Mesenchymal stem cell (in vitro differentiated cells and primary cell): Measurements from ENCODE around the gene FXYD7.

Experiments
- DNase-seq: peaks from one replicate; pipeline ENCODE4 v3.0.0-alpha.2; 2013
- H2AFZ ChIP-seq: one replicate; pipeline ENCODE4 v1.6.1; 2013; ENCODE audit warnings: low read depth, mild to moderate bottlenecking, control low read depth, inconsistent platforms, low read length, moderate library complexity
- H2AK5ac ChIP-seq: 2 replicates; pipeline ENCODE4 v1.6.1; 2013; ENCODE audit warnings: low read length, moderate library complexity, mild to moderate bottlenecking, inconsistent platforms; ENCODE audit not compliant: severe bottlenecking
- H2BK120ac ChIP-seq: one replicate; pipeline ENCODE4 v1.6.1; 2013; ENCODE audit warnings: low read depth, mild to moderate bottlenecking, inconsistent platforms, low read length, moderate library complexity
- H2BK12ac ChIP-seq, 2 experiments: one replicate each; pipeline ENCODE4 v1.6.1; 2013; ENCODE audit warnings: inconsistent platforms in 2 of 2, low read length in 2 of 2, mild to moderate bottlenecking in 2 of 2, moderate library complexity in 2 of 2, control low read depth in 1 of 2
- H2BK15ac ChIP-seq: one replicate; pipeline ENCODE4 v1.6.1; 2013; ENCODE audit warnings: mild to moderate bottlenecking, low read depth, inconsistent platforms; ENCODE audit not compliant: poor library complexity, severe bottlenecking
- H2BK5ac ChIP-seq: 2 replicates; pipeline ENCODE4 v1.6.1; 2013; ENCODE audit warnings: low read depth, mild to moderate bottlenecking, low read length, control low read depth, inconsistent platforms; ENCODE audit not compliant: poor library complexity, severe bottlenecking
- H3K14ac ChIP-seq, 2 experiments: one replicate each; pipeline ENCODE4 v1.6.1; 2013; ENCODE audit warnings: inconsistent platforms in 2 of 2, low read length in 2 of 2, control low read depth in 1 of 2, mild to moderate bottlenecking in 1 of 2, moderate library complexity in 1 of 2
- H3K18ac ChIP-seq, 2 experiments: one replicate each; pipeline ENCODE4 v1.6.1; 2013; ENCODE audit warnings: inconsistent platforms in 2 of 2, low read length in 2 of 2, control low read depth in 1 of 2, low read depth in 1 of 2, mild to moderate bottlenecking in 1 of 2
- H3K23ac ChIP-seq, 2 experiments: one replicate each; pipeline ENCODE4 v1.6.1; 2013; ENCODE audit warnings: inconsistent platforms in 2 of 2, low read length in 2 of 2, mild to moderate bottlenecking in 2 of 2, moderate library complexity in 2 of 2, control low read depth in 1 of 2
- H3K27ac ChIP-seq: 2 replicates; pipeline ENCODE4 v1.5.1; 2013; ENCODE audit warnings: mild to moderate bottlenecking, moderate library complexity, low read length, control low read depth, inconsistent platforms; ENCODE audit not compliant: poor library complexity, severe bottlenecking
- H3K27me3 ChIP-seq, 2 experiments: 2 replicates each; pipeline versions ENCODE4 v1.6.1 to v1.7.0; 2013; ENCODE audit warnings: low read length in 2 of 2, mild to moderate bottlenecking in 2 of 2, moderate library complexity in 2 of 2, control low read depth in 1 of 2, inconsistent platforms in 1 of 2; ENCODE audit not compliant: control insufficient read depth in 1 of 2, insufficient read depth in 1 of 2
- H3K36me3 ChIP-seq, 2 experiments: 2 replicates each; pipeline versions ENCODE4 v1.6.1 to v1.7.0; 2013; ENCODE audit warnings: low read length in 2 of 2, control low read depth in 1 of 2, inconsistent platforms in 1 of 2, low read depth in 1 of 2, mild to moderate bottlenecking in 1 of 2; ENCODE audit not compliant: insufficient read depth in 2 of 2, control insufficient read depth in 1 of 2
- H3K4ac ChIP-seq, 2 experiments: one replicate each; pipeline ENCODE4 v1.6.1; 2013; ENCODE audit warnings: inconsistent platforms in 2 of 2, low read length in 2 of 2, mild to moderate bottlenecking in 2 of 2, moderate library complexity in 2 of 2, control low read depth in 1 of 2, low read depth in 1 of 2
- H3K4me1 ChIP-seq: 2 replicates; pipeline ENCODE4 v1.6.1; 2013; ENCODE audit warnings: low read depth, low read length, control low read depth; ENCODE audit not compliant: control insufficient read depth, insufficient read depth
- H3K4me2 ChIP-seq: 2 replicates; pipeline ENCODE4 v1.6.1; 2013; ENCODE audit warnings: low read length, mild to moderate bottlenecking, inconsistent platforms; ENCODE audit not compliant: poor library complexity, severe bottlenecking
- H3K4me3 ChIP-seq, 2 experiments: 2 replicates each; pipeline versions ENCODE4 v1.5.1 to v1.7.0; 2013; ENCODE audit warnings: low read length in 2 of 2, mild to moderate bottlenecking in 2 of 2, control low read depth in 1 of 2, low read depth in 1 of 2; ENCODE audit not compliant: insufficient read depth in 1 of 2
- H3K79me1 ChIP-seq: replicated peaks from 2 replicates; pipeline ENCODE4 v1.6.1; 2013; ENCODE audit warnings: mild to moderate bottlenecking, control low read depth, low read length, inconsistent platforms; ENCODE audit not compliant: poor library complexity, severe bottlenecking
- H3K9ac ChIP-seq: 2 replicates; pipeline ENCODE4 v1.7.0; 2013; ENCODE audit warnings: mild to moderate bottlenecking, low read length, moderate library complexity
- H3K9me3 ChIP-seq: 2 replicates; pipeline ENCODE4 v1.7.0; 2013; ENCODE audit warnings: mild to moderate bottlenecking, low read length; ENCODE audit not compliant: control insufficient read depth
- H4K8ac ChIP-seq: one replicate; pipeline ENCODE4 v1.6.1; 2013; ENCODE audit warnings: inconsistent platforms, mild to moderate bottlenecking, low read length, moderate library complexity
- H4K91ac ChIP-seq: one replicate; pipeline ENCODE4 v1.6.1; 2013; ENCODE audit warnings: mild to moderate bottlenecking, low read length, inconsistent platforms
- WGBS: methylation state at CpG from one replicate; pipeline ENCODE4 v1.1.7; 2013; ENCODE audit warnings: mixed read lengths; 5-methylcytosine and 5-hydroxymethylcytosine counted together

The FXYD7 gene

DNA sequence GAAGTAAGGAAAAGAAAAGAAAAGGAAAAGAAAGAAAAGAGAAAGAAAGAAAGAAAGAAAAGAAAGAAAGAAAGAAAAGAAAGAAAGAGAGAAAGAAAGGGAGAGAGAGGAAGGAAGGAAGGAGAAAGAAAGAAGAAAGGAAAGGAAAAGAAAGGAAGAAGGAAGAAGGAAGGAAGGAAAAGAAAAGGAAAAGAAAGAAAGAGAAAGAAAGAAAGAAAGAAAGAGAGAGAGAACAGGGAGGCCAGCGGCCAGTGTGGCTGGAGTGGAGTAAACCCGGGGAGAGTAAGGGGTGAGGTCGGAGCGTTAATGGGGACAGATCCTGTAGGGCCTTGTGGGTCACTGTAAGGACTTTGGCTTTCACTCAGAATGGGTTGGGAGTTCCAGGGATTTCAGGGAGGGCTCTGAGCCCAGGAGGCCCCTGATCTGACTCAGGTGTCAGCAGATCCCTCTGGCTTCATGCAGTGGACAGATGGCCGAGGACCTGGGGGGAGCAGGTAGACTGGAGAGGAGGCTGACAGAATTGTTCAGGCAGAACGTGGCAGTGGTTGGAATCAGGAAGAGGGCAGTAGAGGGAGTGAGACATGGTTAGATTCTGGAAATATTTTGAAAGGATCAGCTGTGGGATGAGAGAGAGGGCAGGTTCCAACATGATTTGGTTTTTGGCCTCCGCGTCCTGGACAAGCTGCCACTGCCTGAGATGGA is 47.2 kb upstream of the FXYD7 start:
- no peaks in the 10 kb centered on the region for H3K9me3 ChIP-seq
- H2BK5ac ChIP-seq, result no peak overlapping the region
- no peak overlapping the region for H3K9ac ChIP-seq
- H3K27ac ChIP-seq, result no peak overlapping the region
- WGBS, result 72% methylated on average over 8 of the region's 8 CpGs
- no peak overlapping the region for H3K4me2 ChIP-seq
- H3K4ac ChIP-seq, result no peak overlapping the region
- no peak for DNase-seq
- no peaks in the 10 kb centered on the region for H3K36me3 ChIP-seq
- no peak overlapping the region for H3K23ac ChIP-seq
- no peak overlapping the region for H2BK120ac ChIP-seq
- no peak overlapping the region for H4K91ac ChIP-seq
- H3K79me1 ChIP-seq, result no peaks in the 10 kb centered on the region
- no peak overlapping the region for H3K18ac ChIP-seq
- H3K4me3 ChIP-seq, result no peak overlapping the region
- no peak overlapping the region for H4K8ac ChIP-seq
- H2AFZ ChIP-seq, result no peak overlapping the region
- H3K27me3 ChIP-seq, result peaks cover 8 to 9% of the 10 kb centered on the region in 2 experiments
- peaks cover 4% of the 10 kb centered on the region for H3K4me1 ChIP-seq
- H3K14ac ChIP-seq, result no peak overlapping the region
- no peak overlapping the region for H2AK5ac ChIP-seq
- H2BK12ac ChIP-seq, result no peak overlapping the region
- H2BK15ac ChIP-seq, result no peak overlapping the region

DNA sequence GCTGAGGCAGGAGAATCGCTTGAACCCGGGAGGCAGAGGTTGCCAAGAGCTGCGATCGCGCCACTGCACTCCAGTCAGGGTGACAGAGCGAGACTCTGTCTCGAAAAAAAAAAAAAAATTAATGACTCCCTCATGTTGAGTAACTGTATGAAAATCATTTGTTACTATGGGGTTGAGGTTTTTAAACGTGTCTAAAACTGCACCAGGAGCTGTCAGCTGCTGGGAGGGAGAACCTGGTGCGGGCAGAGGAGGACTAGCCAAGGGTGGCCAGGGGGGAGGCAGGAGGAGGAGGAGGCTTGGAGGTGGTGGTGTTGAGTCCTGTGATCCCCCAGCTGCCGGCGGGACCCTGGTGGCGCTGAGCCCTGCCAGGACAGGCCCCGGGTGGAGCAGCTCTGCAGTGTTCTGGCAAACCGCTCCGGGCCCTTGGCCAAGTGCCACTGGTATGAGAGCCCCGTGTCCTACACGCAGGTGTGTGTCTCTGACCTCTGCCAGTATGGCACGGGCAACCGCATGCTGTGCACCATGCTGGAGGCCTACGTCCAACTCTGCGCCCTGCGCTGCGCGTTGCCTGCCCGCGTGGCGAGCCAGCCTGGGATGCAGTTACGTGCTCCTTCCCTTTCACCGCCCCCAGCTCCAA is 44.5 kb upstream of the FXYD7 start:
- H3K4me3 ChIP-seq, result no peak overlapping the region
- H3K36me3 ChIP-seq, result no peaks in the 10 kb centered on the region
- no peak overlapping the region for H2BK15ac ChIP-seq
- H3K27me3 ChIP-seq, result peaks cover 6 to 9% of the 10 kb centered on the region in 2 experiments
- H3K9me3 ChIP-seq, result no peaks in the 10 kb centered on the region
- no peak overlapping the region for H3K4ac ChIP-seq
- H2AK5ac ChIP-seq, result no peak overlapping the region
- no peak overlapping the region for H3K27ac ChIP-seq
- no peak overlapping the region for H2BK5ac ChIP-seq
- no peak for DNase-seq
- no peak overlapping the region for H2AFZ ChIP-seq
- no peak overlapping the region for H2BK12ac ChIP-seq
- no peaks in the 10 kb centered on the region for H3K79me1 ChIP-seq
- H2BK120ac ChIP-seq, result no peak overlapping the region
- no peak overlapping the region for H3K9ac ChIP-seq
- H3K23ac ChIP-seq, result no peak overlapping the region
- peaks cover 3% of the 10 kb centered on the region for H3K4me1 ChIP-seq
- H4K8ac ChIP-seq, result no peak overlapping the region
- H3K4me2 ChIP-seq, result no peak overlapping the region
- 91% methylated on average over 29 of the region's 29 CpGs for WGBS
- no peak overlapping the region for H3K18ac ChIP-seq
- H4K91ac ChIP-seq, result no peak overlapping the region
- no peak overlapping the region for H3K14ac ChIP-seq

DNA sequence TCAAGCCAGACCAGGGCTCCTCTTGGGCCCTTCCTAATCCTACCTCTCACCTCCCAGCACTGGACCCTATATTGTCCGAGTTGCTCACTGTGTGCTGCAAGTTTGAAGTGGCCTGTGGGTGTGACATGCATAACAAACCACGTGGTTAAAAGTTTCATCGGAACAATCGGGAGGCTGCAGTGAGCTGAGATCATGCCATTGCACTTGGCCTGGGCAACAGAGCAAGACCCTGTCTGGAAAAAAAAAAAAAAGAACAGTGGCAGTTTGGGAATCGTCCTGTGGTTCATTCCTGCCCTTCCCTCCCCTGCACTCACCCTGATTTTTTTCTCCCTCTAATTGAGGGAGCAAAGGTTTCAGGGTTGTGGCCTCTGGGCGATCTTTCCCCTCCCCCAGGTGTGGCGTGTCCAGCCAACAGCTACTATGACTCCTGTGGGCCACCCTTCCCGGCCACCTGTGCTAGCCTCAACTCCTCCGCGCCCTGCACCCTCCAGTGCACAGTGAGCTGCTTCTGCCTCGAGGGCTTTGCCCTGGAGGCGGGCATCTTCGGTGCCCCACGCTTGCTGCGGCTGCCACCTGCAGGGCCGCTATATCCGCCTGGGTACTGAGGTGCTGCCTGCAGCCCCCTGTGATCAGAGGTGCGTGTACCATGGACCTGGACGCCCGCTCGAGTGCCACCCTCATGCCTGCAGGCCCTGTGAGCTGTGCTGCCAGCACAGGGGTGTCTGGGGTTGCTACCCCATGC is 43.7 kb upstream of the FXYD7 start:
- DNase-seq, result no peak
- no peak overlapping the region for H3K23ac ChIP-seq
- no peak overlapping the region for H2AK5ac ChIP-seq
- WGBS, result 81% methylated on average over 21 of the region's 21 CpGs
- no peak overlapping the region for H2AFZ ChIP-seq
- H3K18ac ChIP-seq, result no peak overlapping the region
- no peak overlapping the region for H4K8ac ChIP-seq
- no peak overlapping the region for H2BK5ac ChIP-seq
- no peak overlapping the region for H3K4me3 ChIP-seq
- peaks cover 6 to 9% of the 10 kb centered on the region in 2 experiments for H3K27me3 ChIP-seq
- H4K91ac ChIP-seq, result no peak overlapping the region
- no peak overlapping the region for H3K27ac ChIP-seq
- H3K79me1 ChIP-seq, result no peaks in the 10 kb centered on the region
- H3K14ac ChIP-seq, result no peak overlapping the region
- no peak overlapping the region for H2BK12ac ChIP-seq
- no peak overlapping the region for H2BK15ac ChIP-seq
- H3K4ac ChIP-seq, result no peak overlapping the region
- no peak overlapping the region for H2BK120ac ChIP-seq
- no peak overlapping the region for H3K9ac ChIP-seq
- H3K9me3 ChIP-seq, result no peaks in the 10 kb centered on the region
- H3K4me1 ChIP-seq, result peaks cover 3% of the 10 kb centered on the region
- H3K36me3 ChIP-seq, result no peaks in the 10 kb centered on the region
- H3K4me2 ChIP-seq, result no peak overlapping the region

DNA sequence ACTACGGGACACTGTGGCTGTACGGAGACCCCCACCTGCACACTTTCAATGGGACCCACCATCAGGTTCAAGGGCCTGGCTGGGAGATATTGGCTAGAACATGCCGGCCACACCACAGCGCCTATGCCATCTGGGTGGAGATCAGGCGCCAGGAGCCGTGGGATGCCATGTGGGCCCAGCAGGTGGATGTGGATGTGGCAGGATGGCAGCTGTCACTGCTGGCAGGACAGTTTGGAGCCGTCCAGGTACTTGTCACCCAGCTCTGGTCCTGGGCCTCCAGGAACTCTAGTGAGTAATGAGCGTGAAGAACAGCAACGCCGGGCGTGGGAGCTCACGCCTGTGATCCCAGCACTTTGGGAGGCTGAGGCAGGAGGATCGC is 43.2 kb upstream of the FXYD7 start:
- WGBS, result 91% methylated on average over 13 of the region's 13 CpGs
- no peak overlapping the region for H2BK15ac ChIP-seq
- H2BK5ac ChIP-seq, result no peak overlapping the region

More for the DNA sequence above, 43.2 kb upstream of the FXYD7 start:
- no peak overlapping the region for H3K27ac ChIP-seq
- H3K4me1 ChIP-seq, result peaks cover 3% of the 10 kb centered on the region
- H2AFZ ChIP-seq, result no peak overlapping the region
- no peak overlapping the region for H3K9ac ChIP-seq
- no peak overlapping the region for H4K8ac ChIP-seq
- H4K91ac ChIP-seq, result no peak overlapping the region
- no peaks in the 10 kb centered on the region for H3K9me3 ChIP-seq
- H3K23ac ChIP-seq, result no peak overlapping the region
- no peak overlapping the region for H3K4me3 ChIP-seq
- no peaks in the 10 kb centered on the region for H3K36me3 ChIP-seq
- H2BK12ac ChIP-seq, result no peak overlapping the region
- no peak overlapping the region for H2AK5ac ChIP-seq
- H3K4me2 ChIP-seq, result no peak overlapping the region
- H2BK120ac ChIP-seq, result no peak overlapping the region
- H3K79me1 ChIP-seq, result no peaks in the 10 kb centered on the region
- H3K27me3 ChIP-seq, result peaks cover 6 to 9% of the 10 kb centered on the region in 2 experiments
- H3K18ac ChIP-seq, result no peak overlapping the region
- H3K14ac ChIP-seq, result no peak overlapping the region
- no peak for DNase-seq
- no peak overlapping the region for H3K4ac ChIP-seq
